HEK293 (cell line): ENCODE results near the gene TK1.
A peak's percentile ranks its signal among the peaks of the same experiment; 100 is the strongest.

Experiments used
- CTCF ChIP-seq: fragments of 450-650 bp; formaldehyde crosslinking; IDR thresholded peaks from 2 replicates; pipeline ENCODE4 v1.5.1; 2016; ENCODE audit warnings: missing biosample characterization, missing genetic modification characterization
- KLF17 ChIP-seq: fragments of 450-650 bp; formaldehyde crosslinking; IDR thresholded peaks from 2 replicates; pipeline ENCODE4 v1.5.1; 2016; ENCODE audit warnings: missing biosample characterization, missing genetic modification characterization
- PBX3 ChIP-seq: sonication (generic); formaldehyde crosslinking; IDR thresholded peaks from 2 replicates; pipeline ENCODE4 v1.8.1; 2022; ENCODE audit warnings: mild to moderate bottlenecking, moderate library complexity, missing genetic modification reagents
- PRDM1 ChIP-seq: fragments of 450-650 bp; formaldehyde crosslinking; IDR thresholded peaks from 2 replicates; pipeline ENCODE4; 2016; ENCODE audit warnings: missing biosample characterization, missing genetic modification characterization
- REST ChIP-seq: fragments of 450-650 bp; formaldehyde crosslinking; IDR thresholded peaks from 2 replicates; pipeline ENCODE4 v1.5.1; 2016; ENCODE audit warnings: missing biosample characterization, missing genetic modification characterization
- SP2 ChIP-seq: fragments of 450-650 bp; formaldehyde crosslinking; IDR thresholded peaks from 2 replicates; pipeline ENCODE4 v1.5.1; 2016; ENCODE audit warnings: missing biosample characterization, missing genetic modification characterization
- ZFHX2 ChIP-seq: fragments of 450-650 bp; formaldehyde crosslinking; conservative IDR thresholded peaks from 2 replicates; pipeline ENCODE4 v1.5.1; 2016; ENCODE audit warnings: missing biosample characterization, missing genetic modification characterization
- ZNF121 ChIP-seq: fragments of 450-650 bp; formaldehyde crosslinking; IDR thresholded peaks from 2 replicates; pipeline ENCODE4 v1.5.1; 2016; ENCODE audit warnings: missing biosample characterization, missing genetic modification characterization
- ZNF140 ChIP-seq: fragments of 450-650 bp; formaldehyde crosslinking; IDR thresholded peaks from 2 replicates; pipeline ENCODE4 v1.5.1; 2016; ENCODE audit warnings: missing biosample characterization, missing genetic modification characterization
- ZNF274 ChIP-seq, 2 experiments: fragments of 200-500 bp in 1 of 2; fragments of 450-650 bp in 1 of 2; sonication (Bioruptor generic) in 1 of 2; formaldehyde crosslinking in 1 of 2; IDR thresholded peaks; 2 replicates each; pipeline versions ENCODE4 v1.5.1 to v1.6.1; 2014 to 2016; ENCODE audit warnings: borderline replicate concordance in 1 of 2, inconsistent platforms in 1 of 2, low read length in 1 of 2, missing biosample characterization in 1 of 2, missing genetic modification characterization in 1 of 2
- ZNF629 ChIP-seq: fragments of 450-650 bp; formaldehyde crosslinking; IDR thresholded peaks from 2 replicates; pipeline ENCODE4 v1.5.1; 2017; ENCODE audit warnings: missing biosample characterization, missing genetic modification characterization
- ZNF76 ChIP-seq: fragments of 450-650 bp; formaldehyde crosslinking; IDR thresholded peaks from 2 replicates; pipeline ENCODE4; 2016; ENCODE audit warnings: low read depth, missing biosample characterization, missing genetic modification characterization, borderline replicate concordance
- ZNF777 ChIP-seq: fragments of 450-650 bp; formaldehyde crosslinking; IDR thresholded peaks from 2 replicates; pipeline ENCODE4 v1.5.1; 2017; ENCODE audit warnings: missing biosample characterization, missing genetic modification characterization, borderline replicate concordance

- TF ChIP-seq PRDM1 (tag by site-specific recombination): no peak
- no peak for TF ChIP-seq ZNF777 (tag by site-specific recombination)
- no peak for TF ChIP-seq ZNF76 (tag by site-specific recombination)
- peak; percentile 27; the same call in 1 of the 2 replicates for TF ChIP-seq ZFHX2 (tag by site-specific recombination)
- TF ChIP-seq CTCF (tag by site-specific recombination): peak; percentile 90
- TF ChIP-seq REST (tag by site-specific recombination): no peak
- no peak for TF ChIP-seq KLF17 (tag by site-specific recombination)
- TF ChIP-seq PBX3 (CRISPR knock-in tag): no peak
- no peak for TF ChIP-seq ZNF121 (tag by site-specific recombination)
- no peak for TF ChIP-seq ZNF274 (IDR thresholded peaks at IDR 0.05; ENCODE audit: low read length)
- no peak for TF ChIP-seq ZNF274 (tag by site-specific recombination; IDR thresholded peaks at IDR 0.05; ENCODE audit: borderline replicate concordance)
- no peak for TF ChIP-seq SP2
- TF ChIP-seq ZNF140: no peak
- no peak for TF ChIP-seq ZNF629 (tag by site-specific recombination)
Measured at GRCh38 chr17:78176548-78177025, 10.3 kb downstream of the TK1 start.
